NOMO-1 (cell line): ENCODE results near the gene MTFMT.

Experiments used
- DNase-seq, 2 experiments: peaks; one replicate each; lab custom pipeline; 2025; ENCODE audit not compliant: unreplicated experiment in 2 of 2; lab: John Stamatoyannopoulos, UW

The MTFMT gene

DNA sequence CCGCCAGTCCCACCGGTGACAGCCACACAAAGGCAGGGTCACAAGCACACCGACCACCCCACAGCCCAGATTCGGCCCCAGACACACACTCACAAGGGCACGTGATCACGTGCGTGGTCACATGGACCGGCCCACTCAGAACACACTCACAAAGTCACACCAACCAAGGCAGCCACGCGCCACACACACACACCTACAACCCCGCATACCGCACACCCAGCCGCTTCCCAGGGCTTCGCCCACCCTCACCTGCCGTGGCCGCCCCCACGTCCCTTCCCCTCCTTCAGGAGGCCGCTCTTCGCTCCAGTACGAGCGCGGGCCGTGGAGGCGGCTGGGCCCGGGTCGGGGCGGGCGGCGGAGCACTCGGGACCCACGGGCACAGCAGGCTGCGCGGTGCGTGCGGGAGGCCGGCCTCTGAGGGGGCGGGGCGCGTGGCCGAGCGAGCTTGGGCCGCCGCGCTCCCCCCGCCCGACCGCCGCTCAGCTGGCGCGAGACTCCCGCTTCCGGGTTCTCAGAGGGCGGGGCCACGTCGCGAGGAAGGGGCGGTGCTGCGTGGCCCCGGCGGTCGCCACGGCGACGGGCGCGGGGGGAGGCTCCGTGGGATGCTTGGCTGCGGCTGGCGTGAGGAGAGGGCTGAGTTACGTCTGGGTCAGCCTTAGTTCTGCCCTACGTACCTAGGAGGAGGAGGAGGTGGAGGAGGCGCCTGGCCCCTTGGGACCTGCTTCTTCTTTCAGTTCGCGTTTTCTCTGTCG is 39.8 kb downstream of the MTFMT start, which contains the start of gene SPG21:
SPG21 (minus strand) TSS at position 499 of the 752 bp plus-strand sequence. CDS start 6,345 bp downstream, outside the sequence.
- DNase-seq = peak; percentile 93 to 95

DNA sequence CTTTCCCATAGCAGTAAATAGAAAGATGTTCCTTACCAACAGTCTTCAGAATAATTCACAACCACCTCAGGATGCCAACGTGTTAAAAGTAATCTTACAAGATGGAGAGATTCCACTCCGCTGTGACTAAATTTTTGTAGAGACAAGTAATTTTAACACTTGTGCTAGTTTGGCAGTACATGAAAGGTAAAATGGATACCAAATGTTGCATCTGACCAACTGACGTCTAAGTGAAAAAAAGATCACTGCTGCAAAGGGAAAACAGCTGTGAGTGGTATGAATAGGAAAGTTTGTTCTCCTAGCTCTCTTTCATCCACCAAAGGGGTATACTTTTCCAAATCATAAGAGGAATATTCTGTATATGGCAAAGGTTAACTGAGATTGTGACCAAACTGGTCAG is 42.3 kb downstream of the MTFMT start:
- no peak for DNase-seq

DNA sequence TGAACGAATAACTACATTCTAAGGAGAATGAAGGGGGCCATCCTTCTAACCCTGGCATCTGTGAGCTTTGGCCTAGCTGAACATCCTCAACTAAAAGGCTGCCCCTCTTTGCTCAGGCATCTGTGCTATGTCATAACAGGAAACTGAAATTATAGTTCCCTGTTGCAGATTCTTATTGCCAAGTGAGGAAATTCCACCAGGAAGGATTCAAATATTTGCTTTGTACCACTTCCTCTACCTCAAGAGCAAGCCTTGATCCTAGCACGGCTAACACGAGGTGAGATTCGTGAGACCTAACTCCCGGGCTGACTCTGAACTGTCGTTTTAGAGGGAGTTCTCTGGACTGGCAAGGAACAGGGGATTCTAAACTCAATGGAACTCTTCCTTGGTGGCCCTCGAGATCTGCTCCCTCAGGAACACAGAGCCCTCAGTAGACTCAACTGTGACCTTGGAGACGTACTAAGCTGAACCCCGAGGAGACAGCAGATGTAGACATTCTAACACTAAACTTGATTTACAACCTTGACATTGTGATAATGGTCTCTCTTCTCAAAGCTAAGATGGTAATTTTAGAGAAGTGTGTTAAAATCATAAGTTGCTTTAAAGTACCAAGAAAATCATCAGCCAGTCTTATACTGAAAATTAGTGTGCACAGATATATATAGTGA is 43.9 kb downstream of the MTFMT start:
- peak; percentile 71 to 85 for DNase-seq

DNA sequence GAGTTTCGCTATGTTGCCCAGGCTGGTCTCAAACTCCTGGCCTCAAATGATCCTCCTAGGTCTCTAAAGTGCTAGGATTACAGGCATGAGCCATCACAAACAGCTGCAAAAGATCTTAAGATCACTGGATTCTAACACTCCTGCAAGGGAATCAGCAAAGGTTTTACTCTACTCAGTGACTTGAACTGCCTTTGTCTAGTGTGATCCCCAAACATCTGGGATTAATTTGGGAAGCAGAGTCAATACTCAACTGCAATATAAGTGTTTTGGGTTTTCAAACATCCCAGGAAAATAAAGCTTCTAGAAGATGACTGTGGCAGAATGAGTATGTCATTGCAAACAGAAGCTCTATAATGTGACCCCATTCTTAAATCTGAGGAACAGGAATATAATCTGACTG is 47.0 kb downstream of the MTFMT start:
- DNase-seq = no peak

DNA sequence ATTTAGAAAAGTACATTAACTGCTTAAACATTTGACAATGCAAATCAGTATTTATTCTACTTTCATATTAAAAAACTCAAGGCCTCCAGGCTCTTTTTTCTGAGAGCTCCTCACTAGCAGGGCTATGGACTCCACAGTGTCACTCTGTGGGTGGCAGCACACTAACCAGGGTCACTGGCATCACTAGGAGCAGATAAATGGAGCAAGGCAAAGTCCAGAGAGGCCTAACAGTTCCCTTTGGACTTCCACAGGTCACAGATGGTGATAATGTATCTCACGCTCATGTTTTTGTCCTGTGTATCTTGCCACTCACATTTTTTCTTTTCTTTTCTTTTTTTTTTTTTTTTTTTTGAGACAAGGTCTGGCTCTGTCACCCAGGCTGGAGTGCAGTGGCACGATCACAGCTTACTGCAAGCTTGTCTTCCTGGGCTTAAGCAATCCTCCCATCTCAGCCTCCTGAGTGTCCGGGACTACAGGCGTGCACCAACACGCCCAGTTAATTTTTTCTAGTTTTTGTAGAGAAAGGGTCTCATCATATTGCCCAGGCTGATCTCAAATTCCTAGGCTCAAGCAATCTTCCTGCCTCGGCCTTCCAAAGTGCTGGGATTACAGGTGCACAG is 47.5 kb downstream of the MTFMT start:
- DNase-seq = no peak

DNA sequence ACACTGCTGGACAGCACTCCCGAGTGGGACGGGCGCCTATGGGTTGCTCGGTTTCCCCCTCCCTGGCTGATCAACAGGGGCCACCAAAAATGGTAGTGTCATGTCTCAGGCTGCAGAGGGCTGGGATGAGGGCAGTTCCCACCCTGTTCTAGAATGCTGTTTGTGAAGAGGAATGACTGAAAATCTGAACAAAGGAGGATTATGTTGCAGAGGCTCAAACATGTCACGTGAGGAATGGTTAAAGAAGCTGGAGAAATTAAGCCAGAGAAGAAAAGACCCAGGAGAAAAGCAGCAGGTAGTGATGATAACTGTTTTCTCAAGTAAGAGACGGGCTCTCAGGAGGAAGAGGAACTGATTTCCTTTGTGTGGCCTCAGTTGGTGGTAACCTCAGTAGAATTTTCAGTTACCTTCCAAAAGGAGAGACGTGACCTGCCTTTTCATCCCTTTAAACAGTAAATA is 50.2 kb downstream of the MTFMT start:
- DNase-seq = no peak

DNA sequence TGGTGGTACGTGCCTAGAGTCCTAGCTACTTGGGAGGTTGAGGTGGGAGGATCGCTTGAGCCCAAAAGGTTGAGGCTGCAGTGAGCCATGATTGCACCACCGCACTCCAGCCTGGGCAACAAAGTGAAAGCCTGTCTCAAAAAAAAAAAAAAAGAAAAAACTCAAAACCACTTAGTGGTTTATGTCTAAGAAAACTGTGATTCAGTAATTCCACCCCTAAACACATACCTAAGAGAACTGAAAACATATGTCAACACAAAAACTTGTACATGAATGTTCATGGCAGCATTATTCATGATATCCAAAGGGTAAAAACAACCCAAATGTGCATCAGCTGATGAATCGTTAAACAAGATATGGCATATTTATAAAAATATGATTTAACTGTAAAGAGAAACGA is 54.0 kb downstream of the MTFMT start:
- DNase-seq = no peak

DNA sequence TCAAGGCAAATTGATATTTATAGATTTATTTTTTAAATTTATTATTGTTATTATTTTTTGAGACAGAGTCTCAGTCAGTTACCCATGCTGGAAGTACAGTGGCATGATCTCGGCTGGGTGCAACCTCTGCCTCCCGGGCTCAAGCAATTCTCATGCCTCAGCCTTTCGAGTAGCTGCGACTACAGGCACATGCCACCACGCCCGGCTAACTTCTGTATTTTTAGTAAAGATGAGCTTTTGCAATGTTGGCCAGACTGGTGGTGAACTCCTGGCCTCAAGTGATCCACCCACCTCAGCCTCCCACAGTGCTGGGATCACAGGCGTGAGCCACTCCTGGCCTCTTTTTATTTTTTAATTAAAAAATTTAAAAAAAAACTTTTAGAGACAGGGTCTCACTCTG is 58.7 kb downstream of the MTFMT start:
- DNase-seq = peak; percentile 27 to 60

DNA sequence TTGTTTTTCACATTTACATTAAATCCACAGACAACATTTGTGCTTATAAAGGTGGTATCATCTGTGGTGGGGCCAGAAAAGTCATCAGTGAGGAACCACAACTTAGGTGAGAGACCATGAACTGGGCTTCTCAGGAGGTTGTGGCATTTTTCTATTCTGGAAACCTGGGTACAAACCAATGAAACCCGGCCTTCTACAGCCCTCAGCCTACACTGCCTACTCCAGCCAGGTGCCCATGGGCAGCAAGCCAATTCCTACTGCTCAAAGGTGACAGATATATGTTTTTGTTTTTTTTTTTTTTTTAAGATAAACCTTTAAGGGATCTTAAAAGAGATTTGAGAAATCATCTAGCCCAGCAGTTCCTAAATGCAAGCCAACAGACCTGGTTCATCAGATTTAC is 60.0 kb downstream of the MTFMT start:
- no peak for DNase-seq

DNA sequence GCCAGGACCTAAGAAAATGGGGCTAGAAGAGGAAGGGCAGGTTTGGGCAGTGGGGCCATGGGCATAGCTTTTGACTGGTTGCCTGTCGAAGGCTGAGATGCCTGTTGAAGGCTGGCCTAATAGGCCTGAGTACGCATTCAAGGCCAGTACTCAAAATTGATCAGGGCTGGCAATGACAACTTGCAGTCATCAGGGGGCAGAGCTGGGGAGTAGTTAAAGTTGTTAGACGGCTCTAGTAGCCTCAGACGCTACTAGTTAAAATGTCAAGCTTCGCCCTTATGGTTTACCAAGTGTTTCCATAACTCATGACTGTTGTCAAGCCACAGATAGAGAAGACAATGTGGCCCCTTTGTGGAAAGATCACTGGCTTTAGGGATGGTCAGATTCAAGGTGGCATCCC is 68.4 kb downstream of the MTFMT start:
- DNase-seq = no peak

DNA sequence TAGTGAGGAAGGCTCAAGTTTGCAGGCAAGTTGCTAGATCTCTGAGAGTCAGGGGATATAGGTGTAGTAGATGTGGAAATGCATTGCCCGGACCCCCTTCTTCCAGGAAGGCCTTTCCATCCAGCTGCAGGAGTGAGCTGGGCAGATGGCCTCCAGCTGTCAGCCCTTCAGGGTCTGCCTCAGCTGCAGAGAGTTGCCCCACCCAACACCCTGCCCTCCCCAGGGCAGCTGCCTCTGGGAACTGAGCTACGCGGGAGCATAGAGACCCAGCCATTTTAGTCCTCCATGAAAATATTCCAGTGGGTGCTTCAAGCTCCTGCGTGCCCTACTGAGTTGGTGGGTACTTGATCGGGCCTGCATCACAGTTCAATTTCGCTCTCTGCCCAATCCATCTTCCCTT is 69.3 kb downstream of the MTFMT start:
- DNase-seq = no peak

DNA sequence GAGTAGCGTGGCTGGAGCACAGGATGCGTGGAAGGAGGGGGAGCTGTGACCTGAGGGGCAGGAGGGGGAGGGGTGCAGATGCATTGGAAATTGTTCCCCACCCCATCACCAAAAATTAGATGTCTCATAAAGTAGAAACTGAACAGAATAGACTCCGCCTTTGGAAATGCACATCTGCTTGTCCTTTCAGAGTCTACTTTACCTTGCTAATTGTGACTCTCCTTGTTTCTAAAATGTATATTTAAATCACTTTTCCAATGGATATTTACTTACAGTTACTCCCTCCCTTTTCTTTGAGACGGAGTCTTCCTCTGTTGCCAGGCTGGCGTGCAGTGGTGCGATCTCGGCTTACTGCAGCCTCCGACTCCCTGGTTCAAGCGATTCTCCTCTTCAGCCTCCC is 70.3 kb downstream of the MTFMT start:
- DNase-seq = no peak

DNA sequence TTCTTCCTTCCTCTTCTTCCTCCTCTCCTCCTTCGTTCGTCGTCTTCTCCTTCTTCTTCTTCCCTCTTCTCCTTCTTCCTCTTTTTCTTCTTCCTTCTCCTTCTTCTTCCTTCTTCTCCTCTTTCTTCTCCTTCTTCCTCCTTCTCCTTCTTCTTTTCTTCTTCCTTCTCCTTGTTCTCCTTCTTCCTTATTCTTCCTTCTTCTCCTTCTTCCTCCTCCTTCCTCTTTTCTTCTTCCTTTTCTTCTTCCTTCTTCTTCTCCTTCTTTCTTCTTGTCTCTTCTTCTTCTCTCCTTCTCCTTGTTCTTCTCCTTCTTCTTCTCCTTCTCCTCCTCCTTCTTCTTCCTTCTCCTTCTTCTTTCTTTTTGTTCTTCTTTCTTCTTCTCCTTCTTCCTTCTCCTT is 75.0 kb downstream of the MTFMT start:
- no peak for DNase-seq

DNA sequence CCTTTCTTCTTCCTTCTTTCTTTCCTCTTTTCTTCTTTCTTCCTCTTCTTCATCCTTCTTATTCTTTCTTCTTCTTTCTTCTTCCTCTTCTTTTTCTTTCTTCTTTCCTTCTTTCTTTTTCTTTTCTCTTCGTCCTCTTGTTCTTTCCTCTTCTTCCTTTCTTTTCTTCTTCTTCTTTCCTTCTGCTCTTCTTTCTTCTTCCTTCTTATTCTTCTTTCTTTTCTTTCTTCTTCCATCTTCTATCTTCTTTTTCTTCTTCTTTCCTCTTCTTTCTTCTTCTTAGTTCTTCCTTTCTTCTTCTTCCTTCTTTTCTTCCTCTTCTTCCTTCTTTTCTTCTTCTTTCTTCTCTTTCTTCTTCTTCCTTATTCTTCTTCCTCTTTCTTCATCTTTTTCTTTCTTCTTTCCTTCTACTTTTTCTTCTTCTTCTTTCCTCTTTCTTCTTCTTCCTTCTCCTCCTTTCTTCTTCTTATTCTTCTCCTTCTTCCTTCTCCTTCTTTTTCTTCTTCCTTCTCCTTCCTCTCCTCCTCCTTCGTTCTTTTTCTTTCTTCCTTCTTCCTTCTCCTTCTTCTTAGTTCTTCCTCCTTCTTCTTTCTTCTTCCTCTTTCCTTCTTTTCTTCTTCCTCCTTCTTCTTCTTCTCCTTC is 77.5 kb downstream of the MTFMT start:
- DNase-seq = peak in 1 of 2 experiments; percentile 3
